ENCODE data around the gene RAF1. TPM values are rescaled to one million over a fixed set of nuclear protein-coding genes. Genes with fewer than 3 reads are reported as not detected.

The RAF1 gene
- total RNA-seq (2016; rRNA removed; fragmentation: Illumina TruSeq; extraction: Trizol) (59.0 and 72.2 TPM in 2 replicates), polyA plus RNA-seq (2011; rRNA removed) (91.4 and 99.3 TPM in 2 replicates), polyA minus RNA-seq (2011; rRNA and poly(A)+ RNA removed; ENCODE audit: low replicate concordance) (194 and 317 TPM in 2 replicates), Bru-seq, nascent RNA (percentile 80 among the genes with signal in this experiment), BruChase-seq, experiment 1, labeled RNA remaining after a 6-hour chase (percentile 87 among the genes with signal in this experiment), BruChase-seq, experiment 2, labeled RNA remaining after a 2-hour chase (percentile 82 among the genes with signal in this experiment)
- total RNA-seq (2016; cell fraction: cytosol; rRNA removed; fragmentation: Illumina TruSeq; extraction: Trizol; ENCODE audit: low read depth), result 14.3 and 16.7 TPM in 2 replicates
- total RNA-seq (2016; cell fraction: insoluble cytoplasmic fraction; rRNA removed; fragmentation: Illumina TruSeq; extraction: Trizol), result 57.7 and 70.4 TPM in 2 replicates
- 53.2 and 54.8 TPM in 2 replicates for total RNA-seq (2016; cell fraction: membrane; rRNA removed; fragmentation: Illumina TruSeq; extraction: Trizol)
- 80.2 and 92.0 TPM in 2 replicates for total RNA-seq (2016; cell fraction: nucleus; rRNA removed; fragmentation: Illumina TruSeq; extraction: Trizol)
- polyA plus RNA-seq (2011; cell fraction: cytosol; rRNA removed), result 54.5 and 60.0 TPM in 2 replicates
- polyA plus RNA-seq (2011; cell fraction: nucleus; rRNA removed), result 118 and 126 TPM in 2 replicates
- polyA plus RNA-seq (2012), result 46.1 and 53.2 TPM in 2 replicates
- 9.5 and 10.3 TPM in 2 replicates for polyA plus RNA-seq (2016; cell fraction: cytosol; fragmentation: Illumina TruSeq; extraction: Trizol; ENCODE audit: low read depth)
- 48.0 and 52.7 TPM in 2 replicates for polyA plus RNA-seq (2016; cell fraction: insoluble cytoplasmic fraction; fragmentation: Illumina TruSeq; extraction: Trizol; ENCODE audit: low read depth)
- polyA plus RNA-seq (2016; cell fraction: membrane; fragmentation: Illumina TruSeq; extraction: Trizol; ENCODE audit: low read depth), result 32.4 and 34.3 TPM in 2 replicates
- polyA plus RNA-seq (2016; cell fraction: nucleus; fragmentation: Illumina TruSeq; extraction: Trizol; ENCODE audit: insufficient read depth, low read depth), result 154 and 158 TPM in 2 replicates
- polyA minus RNA-seq (2011; cell fraction: cytosol; rRNA and poly(A)+ RNA removed), result 49.2 and 50.8 TPM in 2 replicates
- 132 and 164 TPM in 2 replicates for polyA minus RNA-seq (2011; cell fraction: nucleus; rRNA and poly(A)+ RNA removed)
- long read RNA-seq, experiment 1, transcript RAF1-201 (17 exons, 3,300 nt), result major isoform, 17 of 29 reads
- long read RNA-seq, experiment 1, partial matches to known transcripts, result 5 of 29 reads
- long read RNA-seq, experiment 1, other reads (novel, unspliced or antisense), result 7 of 29 reads
- long read RNA-seq, experiment 2, transcript RAF1-201 (17 exons, 3,300 nt), result major isoform, 36 of 90 reads
- long read RNA-seq, experiment 2, partial matches to known transcripts, result 15 of 90 reads
- long read RNA-seq, experiment 2, other reads (novel, unspliced or antisense), result 35 of 90 reads

DNA sequence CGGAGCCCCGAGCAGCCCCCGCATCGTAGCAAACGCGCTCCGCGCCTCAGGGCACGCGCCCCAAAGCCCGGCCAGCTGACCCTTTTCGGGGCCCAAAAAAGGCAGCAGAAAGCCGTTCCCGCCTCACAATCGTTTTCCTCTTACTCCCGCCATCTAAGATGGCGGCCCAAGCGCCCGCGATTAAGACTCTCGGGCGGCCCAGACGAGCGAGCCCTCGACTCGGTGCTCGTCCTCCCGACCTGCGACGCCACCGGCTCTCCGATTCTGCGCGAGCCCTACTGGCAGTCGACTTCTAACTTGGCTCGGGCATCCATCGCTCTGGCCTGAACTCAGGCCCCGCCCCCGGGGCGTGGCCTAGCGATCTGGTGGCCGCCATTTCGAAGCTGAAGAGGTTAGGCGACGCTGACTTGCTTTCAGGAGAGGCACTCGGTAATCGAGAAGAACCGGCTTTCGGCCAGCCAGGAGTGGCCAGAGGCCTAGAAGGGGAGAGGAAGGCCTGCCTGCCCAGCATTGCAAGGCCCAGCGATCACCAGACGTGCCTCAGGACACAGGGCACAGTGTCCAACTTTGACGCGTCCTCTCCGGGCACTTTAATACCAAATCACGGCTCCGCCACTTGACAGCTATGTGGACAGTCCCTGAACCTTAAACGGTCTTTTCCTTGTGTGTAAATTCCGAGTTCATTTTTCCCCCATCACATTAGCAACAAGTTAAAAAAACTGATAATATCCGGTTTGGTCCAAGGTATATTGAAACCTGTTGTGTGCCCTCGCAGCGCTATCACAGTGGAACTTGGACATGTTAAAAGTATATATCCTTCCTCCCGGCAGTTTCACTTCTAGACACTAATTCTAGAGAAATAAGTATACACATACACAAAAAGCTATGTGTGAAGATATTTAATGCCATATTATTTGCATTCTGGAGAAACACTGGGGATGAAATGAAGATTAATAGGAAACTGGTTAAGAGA, at the start of gene RAF1:
Gene RAF1, minus strand, starts transcription at position 182 of the 973 bp plus-strand sequence. CDS start 45,396 bp downstream, outside the sequence.
- H3K9me3 ChIP-seq (ENCODE audit: low read length), result no peaks in the 10 kb centered on the region
- DNase-seq (ENCODE audit: low spot score) (peak; percentile 94), FAIRE-seq (peak; percentile 30), ATAC-seq (peak; percentile 91)
- BruUV-seq (replicated peaks), result TSS peak; percentile 99
- no peaks in the 10 kb centered on the region for H3K36me3 ChIP-seq (replicated peaks in 1 of 2; ENCODE audit: control insufficient read depth in 1 of 2, insufficient read depth in 2 of 2, low read length in 2 of 2)
- peaks cover 28% of the 10 kb centered on the region for H3K4me1 ChIP-seq (ENCODE audit: insufficient read depth, low read length)
- in situ Hi-C loops (cut with HindIII; ENCODE audit: extremely low pct_ligation_motif_present, low pct_unique_long_range_greater_than_20kb) (no loop called here), intact Hi-C loops (cut with micrococcal nuclease; ENCODE audit: unreplicated experiment) (loop anchor here (5.0 kb wide), 1 partner anchor 107 kb away; the partner anchor contains the start of gene MKRN2)
- H3K9ac ChIP-seq (ENCODE audit: insufficient read depth, low read depth, low read length), result peak within 1 kb of the TSS; percentile 99
- peak within 1 kb of the TSS; percentile 86 for H3K4me2 ChIP-seq (ENCODE audit: low read depth, low read length)
- H3K79me2 ChIP-seq (ENCODE audit: insufficient read depth, low read length), result peaks cover 47% of the 10 kb centered on the region
- H2AFZ ChIP-seq (ENCODE audit: low read length), result peak within 1 kb of the TSS; percentile 59
- ChIA-PET POLR2A (interaction anchor here (0.6 to 3.5 kb wide), 11 partner anchors 9 to 180 kb away, joined by 3 to 43 read pairs (median 4); partner anchors contain the start of genes RPL32 and TSEN2), CTCF (ENCODE audit: low intra/inter-chr PET ratio, low total read pairs) (no interaction called here)
- H3K27me3 ChIP-seq (ENCODE audit: control insufficient read depth in 1 of 2, insufficient read depth in 2 of 2, low read length in 2 of 2), result no peaks in the 10 kb centered on the region; a peak in 1 of 5 replicates
- H3K27ac ChIP-seq (ENCODE audit: extremely low read length, insufficient read depth, low read length), result peak within 1 kb of the TSS; percentile 93
- peaks cover 14% of the 10 kb centered on the region; the same call in 1 of the 2 replicates for H4K20me1 ChIP-seq (ENCODE audit: insufficient read depth, low read length)
- under 1% methylated on average over 14 of the region's 62 CpGs for whole genome bisulfite sequencing (ENCODE audit: low lambda C conversion rate)
- peak within 1 kb of the TSS; percentile 91 to 98 (median 92) for H3K4me3 ChIP-seq (replicated peaks in 1 of 3; ENCODE audit: insufficient read depth in 1 of 3, low read depth in 2 of 3, low read length in 3 of 3)
- TF ChIP-seq HOXA9 (CRISPR knock-in tag; IDR thresholded peaks at IDR 0.05; ENCODE audit: borderline replicate concordance) (no peak), ZBTB1 (CRISPR knock-in tag; IDR thresholded peaks at IDR 0.05; ENCODE audit: borderline replicate concordance) (no peak), ZNF44 (CRISPR knock-in tag; IDR thresholded peaks at IDR 0.05) (peak; percentile 82; the same call in 1 of the 2 replicates), GTF3A (CRISPR knock-in tag; conservative IDR thresholded peaks at IDR 0.05) (no peak; the same call in 1 of the 2 replicates), ZNF563 (CRISPR knock-in tag; IDR thresholded peaks at IDR 0.05) (0 out of 2 replicates have a peak, but pooled peaks have one; percentile 48), PLRG1 (conservative IDR thresholded peaks at IDR 0.05) (no peak), HMG20B (CRISPR knock-in tag; conservative IDR thresholded peaks at IDR 0.05) (no peak), ZNF878 (CRISPR knock-in tag; IDR thresholded peaks at IDR 0.05) (no peak), SCMH1 (CRISPR knock-in tag; IDR thresholded peaks at IDR 0.05; ENCODE audit: borderline replicate concordance) (no peak), HES4 (CRISPR knock-in tag; IDR thresholded peaks at IDR 0.05; ENCODE audit: borderline replicate concordance) (no peak), SRSF9 (IDR thresholded peaks at IDR 0.05; ENCODE audit: borderline replicate concordance, insufficient read depth, low read depth, low read length, poor library complexity, severe bottlenecking) (no peak), ZNF792 (CRISPR knock-in tag; IDR thresholded peaks at IDR 0.05) (0 out of 2 replicates have a peak, but pooled peaks have one; percentile 31)
- TF ChIP-seq, protein P1, sequence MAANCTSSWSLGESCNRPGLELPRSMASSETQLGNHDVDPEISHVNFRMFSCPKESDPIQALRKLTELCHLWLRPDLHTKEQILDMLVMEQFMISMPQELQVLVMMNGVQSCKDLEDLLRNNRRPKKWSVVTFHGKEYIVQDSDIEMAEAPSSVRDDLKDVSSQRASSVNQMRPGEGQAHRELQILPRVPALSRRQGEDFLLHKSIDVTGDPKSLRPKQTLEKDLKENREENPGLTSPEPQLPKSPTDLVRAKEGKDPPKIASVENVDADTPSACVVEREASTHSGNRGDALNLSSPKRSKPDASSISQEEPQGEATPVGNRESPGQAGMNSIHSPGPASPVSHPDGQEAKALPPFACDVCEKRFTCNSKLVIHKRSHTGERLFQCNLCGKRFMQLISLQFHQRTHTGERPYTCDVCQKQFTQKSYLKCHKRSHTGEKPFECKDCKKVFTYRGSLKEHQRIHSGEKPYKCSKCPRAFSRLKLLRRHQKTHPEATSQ (CRISPR knock-in tag; IDR thresholded peaks at IDR 0.05; ENCODE audit: borderline replicate concordance), result no peak
- TF ChIP-seq, protein P2, sequence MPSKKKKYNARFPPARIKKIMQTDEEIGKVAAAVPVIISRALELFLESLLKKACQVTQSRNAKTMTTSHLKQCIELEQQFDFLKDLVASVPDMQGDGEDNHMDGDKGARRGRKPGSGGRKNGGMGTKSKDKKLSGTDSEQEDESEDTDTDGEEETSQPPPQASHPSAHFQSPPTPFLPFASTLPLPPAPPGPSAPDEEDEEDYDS (CRISPR knock-in tag; IDR thresholded peaks at IDR 0.05), result peak; percentile 80
